A673 (cell line): ENCODE results near the gene CAPN8. TPM values are rescaled to one million over a fixed set of nuclear protein-coding genes. Genes with fewer than 3 reads are reported as not detected.

Experiments used
- BruUV-seq: library from RNA; stranded (reverse); fragments of 400-500 nt; replicated peaks from 2 replicates; lab custom pipeline; 2021; lab: Mats Ljungman, UMichigan
- CTCF ChIA-PET: fragments of 300-600 bp; sonication (Branson Sonifier 250); formaldehyde crosslinking; loops from one replicate; lab custom pipeline; 2022; ENCODE audit warnings: antibody characterized with exemption; lab: Charles Lee
- POLR2A ChIA-PET: fragments of 300-600 bp; sonication (Branson Sonifier 250); formaldehyde crosslinking; loops from one replicate; lab custom pipeline; 2022; ENCODE audit warnings: antibody characterized with exemption; ENCODE audit not compliant: low non-redundant PET; lab: Charles Lee
- DNase-seq: peaks from one replicate; pipeline ENCODE4 v3.0.0-alpha.2; 2015; ENCODE audit warnings: low spot score
- H3K27ac ChIP-seq: fragments of 200-600 bp; sonication (generic); 2 replicates; pipeline ENCODE4 v1.5.1; 2016; ENCODE audit warnings: mixed run types, low read depth, mild to moderate bottlenecking, mixed read lengths, antibody characterized with exemption, low read length; ENCODE audit not compliant: poor library complexity, severe bottlenecking
- H3K27me3 ChIP-seq: fragments of 200-600 bp; sonication (generic); replicated peaks from 2 replicates; pipeline ENCODE4 v1.6.1; 2017; ENCODE audit warnings: mixed run types, low read depth, mild to moderate bottlenecking, mixed read lengths, antibody characterized with exemption, low read length; ENCODE audit not compliant: insufficient read depth, poor library complexity
- H3K36me3 ChIP-seq: fragments of 200-600 bp; sonication (generic); 2 replicates; pipeline ENCODE4 v1.6.1; 2016; ENCODE audit warnings: mixed run types, mild to moderate bottlenecking, mixed read lengths, antibody characterized with exemption, low read length; ENCODE audit not compliant: insufficient read depth, poor library complexity, severe bottlenecking
- H3K4me1 ChIP-seq: fragments of 200-600 bp; sonication (generic); 2 replicates; pipeline ENCODE4 v1.6.1; 2017; ENCODE audit warnings: mixed run types, mild to moderate bottlenecking, mixed read lengths, antibody characterized with exemption, low read length; ENCODE audit not compliant: insufficient read depth, poor library complexity, severe bottlenecking
- H3K4me3 ChIP-seq: fragments of 200-600 bp; sonication (generic); 2 replicates; pipeline ENCODE4 v1.5.1; 2016; ENCODE audit warnings: low read depth, mixed run types, mild to moderate bottlenecking, mixed read lengths, low read length; ENCODE audit not compliant: poor library complexity, severe bottlenecking
- H3K9me3 ChIP-seq: fragments of 200-600 bp; sonication (generic); 2 replicates; pipeline ENCODE4 v1.6.1; 2016; ENCODE audit warnings: mixed run types, low read depth, mild to moderate bottlenecking, mixed read lengths, antibody characterized with exemption, low read length; ENCODE audit not compliant: poor library complexity, severe bottlenecking
- EZH2 ChIP-seq: fragments of 200-600 bp; sonication (generic); IDR thresholded peaks from 2 replicates; pipeline ENCODE4 v1.6.1; 2017; ENCODE audit warnings: borderline replicate concordance, low read depth, mild to moderate bottlenecking, mixed read lengths, antibody characterized with exemption, low read length; ENCODE audit not compliant: poor library complexity, severe bottlenecking
- intact Hi-C: fragments of 100-400 bp; cut with micrococcal nuclease; formaldehyde crosslinking; loops from one replicate; pipeline ENCODE4 v1.10.0; 2022; ENCODE audit not compliant: unreplicated experiment
- total RNA-seq: library from RNA; stranded (reverse); gene quantifications from 2 replicates; pipeline ENCODE4 v1.2.3, GENCODE V29; 2021
- TF ChIP-seq, protein P1 (sequence below): fragments of 300-800, 200-600 bp; sonication (generic); conservative IDR thresholded peaks from 2 replicates; pipeline ENCODE4 v1.5.1; 2017; ENCODE audit warnings: low read depth, mild to moderate bottlenecking, antibody characterized with exemption, low read length, moderate library complexity, mixed read lengths

Gene CAPN8
- total RNA-seq, 1 experiment from 2014 or later, result not detected

DNA sequence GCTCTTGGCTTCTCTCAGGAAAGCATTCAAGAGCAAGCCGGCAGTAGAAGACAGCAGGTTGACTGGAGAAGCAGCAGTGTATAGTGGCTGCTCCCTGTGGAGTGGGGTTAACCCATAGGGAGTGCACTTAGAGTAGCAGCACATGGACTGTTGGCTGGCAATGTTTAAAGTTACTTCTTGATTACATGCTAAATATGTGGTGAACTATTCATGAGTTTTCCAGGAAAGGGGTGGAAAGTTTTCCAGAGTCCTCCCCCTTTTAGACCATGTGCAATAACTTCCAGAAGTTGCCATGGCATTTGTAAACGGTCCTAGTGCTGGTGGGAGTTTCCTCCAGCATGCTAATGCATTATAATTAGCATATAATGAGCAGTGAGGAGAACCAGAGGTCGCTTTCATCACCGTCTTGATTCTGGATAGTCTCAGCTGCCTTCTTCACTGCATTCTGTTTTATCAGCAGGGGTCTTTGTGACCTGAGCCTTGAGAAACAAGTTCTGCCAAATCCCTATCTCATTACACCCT, 140.5 kb downstream of the CAPN8 start:
- TF ChIP-seq EZH2, result no peak
- TF ChIP-seq, protein P1, sequence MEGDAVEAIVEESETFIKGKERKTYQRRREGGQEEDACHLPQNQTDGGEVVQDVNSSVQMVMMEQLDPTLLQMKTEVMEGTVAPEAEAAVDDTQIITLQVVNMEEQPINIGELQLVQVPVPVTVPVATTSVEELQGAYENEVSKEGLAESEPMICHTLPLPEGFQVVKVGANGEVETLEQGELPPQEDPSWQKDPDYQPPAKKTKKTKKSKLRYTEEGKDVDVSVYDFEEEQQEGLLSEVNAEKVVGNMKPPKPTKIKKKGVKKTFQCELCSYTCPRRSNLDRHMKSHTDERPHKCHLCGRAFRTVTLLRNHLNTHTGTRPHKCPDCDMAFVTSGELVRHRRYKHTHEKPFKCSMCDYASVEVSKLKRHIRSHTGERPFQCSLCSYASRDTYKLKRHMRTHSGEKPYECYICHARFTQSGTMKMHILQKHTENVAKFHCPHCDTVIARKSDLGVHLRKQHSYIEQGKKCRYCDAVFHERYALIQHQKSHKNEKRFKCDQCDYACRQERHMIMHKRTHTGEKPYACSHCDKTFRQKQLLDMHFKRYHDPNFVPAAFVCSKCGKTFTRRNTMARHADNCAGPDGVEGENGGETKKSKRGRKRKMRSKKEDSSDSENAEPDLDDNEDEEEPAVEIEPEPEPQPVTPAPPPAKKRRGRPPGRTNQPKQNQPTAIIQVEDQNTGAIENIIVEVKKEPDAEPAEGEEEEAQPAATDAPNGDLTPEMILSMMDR, result no peak
- H3K9me3 ChIP-seq, result no peaks in the 10 kb centered on the region
- CTCF ChIA-PET, result no interaction called here
- H3K27me3 ChIP-seq, result no peaks in the 10 kb centered on the region
- H3K36me3 ChIP-seq, result no peaks in the 10 kb centered on the region
- no peak overlapping the region for H3K27ac ChIP-seq
- DNase-seq, result no peak
- intact Hi-C loops, result no loop called here
- BruUV-seq, result no TSS peak
- H3K4me1 ChIP-seq, result no peaks in the 10 kb centered on the region
- POLR2A ChIA-PET, result no interaction called here
- H3K4me3 ChIP-seq, result no peak overlapping the region

DNA sequence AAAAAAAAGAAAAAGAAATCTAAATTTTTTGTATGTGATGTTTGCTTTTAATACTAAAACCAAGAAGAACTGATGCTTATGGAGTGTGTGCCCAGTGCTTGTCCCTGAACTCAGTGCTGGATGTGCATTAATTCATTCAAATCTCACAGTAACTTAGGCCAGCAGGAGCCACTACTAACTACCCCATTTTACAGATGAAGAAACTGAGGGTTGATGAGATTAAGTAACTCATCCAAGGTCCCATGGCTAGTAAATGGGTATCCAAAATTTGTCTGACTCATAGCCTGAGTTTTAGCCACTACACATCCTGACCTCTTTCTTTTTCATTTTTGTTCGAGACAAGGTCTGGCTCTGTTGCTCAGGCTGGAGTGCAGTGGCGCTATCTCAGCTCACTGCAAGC, 144.4 kb downstream of the CAPN8 start:
- BruUV-seq, result no TSS peak
- Histone ChIP-seq H3K27me3 (no peaks in the 10 kb centered on the region), H3K4me1 (no peaks in the 10 kb centered on the region), H3K4me3 (no peak overlapping the region), H3K36me3 (no peaks in the 10 kb centered on the region), H3K9me3 (no peaks in the 10 kb centered on the region), H3K27ac (no peak overlapping the region)
- no peak for TF ChIP-seq EZH2
- TF ChIP-seq, protein P1, result no peak
- no peak for DNase-seq
- POLR2A ChIA-PET, result no interaction called here
- intact Hi-C loops, result no loop called here
- CTCF ChIA-PET, result no interaction called here

DNA sequence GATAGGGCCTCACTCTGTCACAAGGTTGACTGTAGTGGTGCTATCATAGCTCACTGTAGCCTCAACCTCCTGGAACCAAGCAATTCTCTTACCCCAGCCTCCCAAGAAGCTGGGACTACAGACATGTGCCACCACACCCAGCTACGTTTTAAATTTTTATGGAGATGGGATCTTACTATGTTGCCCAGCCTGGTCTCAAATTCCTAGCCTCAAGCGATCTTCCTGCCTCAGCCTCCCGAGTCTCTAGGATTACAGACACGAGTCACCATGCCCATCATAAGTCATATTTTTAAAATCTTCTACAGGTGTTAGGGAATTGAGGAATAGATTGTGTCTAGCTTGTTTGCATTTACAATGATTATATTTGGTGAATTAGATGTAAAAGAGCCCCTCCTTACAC, 145.3 kb downstream of the CAPN8 start:
- TF ChIP-seq, protein P1, result no peak
- no peak for TF ChIP-seq EZH2
- Histone ChIP-seq H3K4me3 (no peak overlapping the region), H3K9me3 (no peaks in the 10 kb centered on the region), H3K36me3 (no peaks in the 10 kb centered on the region), H3K27ac (no peak overlapping the region), H3K4me1 (no peaks in the 10 kb centered on the region), H3K27me3 (no peaks in the 10 kb centered on the region)
- ChIA-PET CTCF (no interaction called here), POLR2A (no interaction called here)
- DNase-seq, result no peak
- intact Hi-C loops, result no loop called here
- BruUV-seq, result no TSS peak
